ENCODE results near the gene COL8A1.

- TF ChIP-seq CTCF (IDR thresholded peaks at IDR 0.05; ENCODE audit: insufficient read depth, low read length, poor library complexity, severe bottlenecking): no peak
- TF ChIP-seq EZH2phosphoT487 (conservative IDR thresholded peaks at IDR 0.05; ENCODE audit: low read length): no peak
Measured at GRCh38 chr3:99709686-99710085, 71.3 kb downstream of the COL8A1 start.

All from SU-DHL-6 (cell line).